ENCODE data around the gene ORC6. TPM values are rescaled to one million over a fixed set of nuclear protein-coding genes. Genes with fewer than 3 reads are reported as not detected.

Gene ORC6
- total RNA-seq, 2 experiments from 2014 or later: 3.7 to 3.8 TPM

- H3K27ac Mint-ChIP-seq: no peak overlapping the region
These were observed 26.4 kb downstream of the ORC6 start for GRCh38 chr16:46715769-46716305.

GRCh38 chr16:46717692-46718091 is 28.2 kb downstream of the ORC6 start:
- Mint-ChIP-seq H3K27me3 (no peaks in the 10 kb centered on the region), H3K27ac (no peak overlapping the region), H3K36me3 (ENCODE audit: low read depth) (no peaks in the 10 kb centered on the region), H3K4me3 (no peak overlapping the region), H3K9me3 (no peaks in the 10 kb centered on the region), H3K4me1 (ENCODE audit: low read depth) (no peaks in the 10 kb centered on the region)
- Histone ChIP-seq H3K9me3 (ENCODE audit: control insufficient read depth in 1 of 2, insufficient read depth in 1 of 2, low read length in 2 of 2) (no peaks in the 10 kb centered on the region), H3K27me3 (ENCODE audit: control insufficient read depth in 1 of 2, insufficient read depth in 2 of 2, low read length in 2 of 2) (no peaks in the 10 kb centered on the region), H3K4me1 (ENCODE audit: insufficient read depth, low read length) (no peaks in the 10 kb centered on the region), H3K36me3 (ENCODE audit: insufficient read depth, low read length) (no peaks in the 10 kb centered on the region), H3K27ac (ENCODE audit: low read depth in 1 of 2, low read length in 2 of 2) (no peak overlapping the region), H3K4me3 (ENCODE audit: low read length) (no peak overlapping the region)
- ATAC-seq (ENCODE audit: poor library complexity) (no peak), DNase-seq (no peak)
- TF ChIP-seq CTCF (IDR thresholded peaks at IDR 0.05): no peak
- intact Hi-C loops (cut with DNase I, micrococcal nuclease): no loop called here
- CTCF ChIA-PET: no interaction called here
- POLR2A ChIA-PET: no interaction called here

More at GRCh38 chr16:46715769-46716305, 26.4 kb downstream of the ORC6 start:
- Mint-ChIP-seq H3K4me3 (no peak overlapping the region), H3K4me1 (ENCODE audit: low read depth) (no peaks in the 10 kb centered on the region), H3K9me3 (no peaks in the 10 kb centered on the region), H3K36me3 (ENCODE audit: low read depth) (no peaks in the 10 kb centered on the region), H3K27me3 (no peaks in the 10 kb centered on the region)
- TF ChIP-seq CTCF (IDR thresholded peaks at IDR 0.05): no peak
- ChIA-PET CTCF (no interaction called here), POLR2A (no interaction called here)
- ATAC-seq (ENCODE audit: poor library complexity) (no peak), DNase-seq (no peak)
- Histone ChIP-seq H3K36me3 (ENCODE audit: insufficient read depth, low read length) (no peaks in the 10 kb centered on the region), H3K27me3 (ENCODE audit: control insufficient read depth in 1 of 2, insufficient read depth in 2 of 2, low read length in 2 of 2) (no peaks in the 10 kb centered on the region), H3K27ac (ENCODE audit: low read depth in 1 of 2, low read length in 2 of 2) (no peak overlapping the region), H3K9me3 (ENCODE audit: control insufficient read depth in 1 of 2, insufficient read depth in 1 of 2, low read length in 2 of 2) (no peaks in the 10 kb centered on the region), H3K4me1 (ENCODE audit: insufficient read depth, low read length) (peaks cover 2% of the 10 kb centered on the region), H3K4me3 (ENCODE audit: low read length) (no peak overlapping the region)
- intact Hi-C loops (cut with DNase I, micrococcal nuclease): no loop called here

GRCh38 chr16:46718214-46718613 is 28.8 kb downstream of the ORC6 start:
- H3K4me1 ChIP-seq (ENCODE audit: insufficient read depth, low read length): no peaks in the 10 kb centered on the region
- Mint-ChIP-seq H3K27me3 (no peaks in the 10 kb centered on the region), H3K27ac (no peak overlapping the region), H3K4me1 (ENCODE audit: low read depth) (no peaks in the 10 kb centered on the region), H3K4me3 (no peak overlapping the region), H3K36me3 (ENCODE audit: low read depth) (no peaks in the 10 kb centered on the region), H3K9me3 (no peaks in the 10 kb centered on the region)
- CTCF ChIA-PET: no interaction called here
- POLR2A ChIA-PET: no interaction called here
- intact Hi-C loops (cut with DNase I, micrococcal nuclease): no loop called here
- no peaks in the 10 kb centered on the region for H3K36me3 ChIP-seq (ENCODE audit: insufficient read depth, low read length)
- ATAC-seq (ENCODE audit: poor library complexity): no peak
- H3K27ac ChIP-seq (ENCODE audit: low read depth in 1 of 2, low read length in 2 of 2): no peak overlapping the region
- TF ChIP-seq CTCF (IDR thresholded peaks at IDR 0.05): no peak
- no peaks in the 10 kb centered on the region for H3K9me3 ChIP-seq (ENCODE audit: control insufficient read depth in 1 of 2, insufficient read depth in 1 of 2, low read length in 2 of 2)
- no peaks in the 10 kb centered on the region for H3K27me3 ChIP-seq (ENCODE audit: control insufficient read depth in 1 of 2, insufficient read depth in 2 of 2, low read length in 2 of 2)
- no peak overlapping the region for H3K4me3 ChIP-seq (ENCODE audit: low read length)
- no peak for DNase-seq
